PFSK-1 (cell line): ENCODE data around the gene MARCHF3.

Source experiments
- SIN3A ChIP-seq: IDR thresholded peaks from 2 replicates; pipeline ENCODE4 v1.6.1; 2012; ENCODE audit warnings: mild to moderate bottlenecking, low read length, moderate library complexity, borderline replicate concordance; ENCODE audit not compliant: insufficient read depth
- TAF1 ChIP-seq: IDR thresholded peaks from 2 replicates; pipeline ENCODE4 v1.6.1; 2012; ENCODE audit warnings: low read length, control low read depth, borderline replicate concordance; ENCODE audit not compliant: insufficient read depth

GRCh38 chr5:126983874-126984266 is 46.5 kb downstream of the MARCHF3 start:
- TF ChIP-seq SIN3A = no peak
- TF ChIP-seq TAF1 = no peak
